PFSK-1 (cell line): Measurements from ENCODE around the gene GRAMD2B.

Source experiments
- FOXP2 ChIP-seq: optimal IDR thresholded peaks from 2 replicates; pipeline ENCODE3; 2011; ENCODE audit warnings: borderline replicate concordance, control low read depth, inconsistent platforms; ENCODE audit not compliant: insufficient read depth; ENCODE audit errors: extremely low read length, extremely low read depth
- POLR2AphosphoS5 ChIP-seq: IDR thresholded peaks from 2 replicates; pipeline ENCODE4 v1.6.1; 2012; ENCODE audit warnings: low read depth, mild to moderate bottlenecking, control low read depth, low read length, moderate library complexity
- REST ChIP-seq, 2 experiments: IDR thresholded peaks; 2 replicates each; pipeline versions ENCODE4 v1.6.1 to v1.8.0; 2011 to 2012; ENCODE audit warnings: low read depth in 2 of 2, low read length in 2 of 2, control low read depth in 1 of 2, inconsistent platforms in 1 of 2, mild to moderate bottlenecking in 1 of 2, moderate library complexity in 1 of 2; ENCODE audit not compliant: insufficient read depth in 1 of 2
- SIN3A ChIP-seq: IDR thresholded peaks from 2 replicates; pipeline ENCODE4 v1.6.1; 2012; ENCODE audit warnings: mild to moderate bottlenecking, low read length, moderate library complexity, borderline replicate concordance; ENCODE audit not compliant: insufficient read depth
- TAF1 ChIP-seq: IDR thresholded peaks from 2 replicates; pipeline ENCODE4 v1.6.1; 2012; ENCODE audit warnings: low read length, control low read depth, borderline replicate concordance; ENCODE audit not compliant: insufficient read depth

The GRAMD2B gene

GRCh38 chr5:126461838-126462237, 38.6 kb downstream of the GRAMD2B start:
- TF ChIP-seq REST (IDR thresholded peaks at IDR 0.05; ENCODE audit: insufficient read depth in 1 of 2, low read depth in 2 of 2, low read length in 2 of 2) (no peak), FOXP2 (no peak), TAF1 (no peak), SIN3A (no peak), POLR2AphosphoS5 (no peak)

GRCh38 chr5:126462239-126463014, 39.2 kb downstream of the GRAMD2B start:
- TF ChIP-seq SIN3A (no peak), FOXP2 (no peak), TAF1 (no peak), REST (IDR thresholded peaks at IDR 0.05; ENCODE audit: insufficient read depth in 1 of 2, low read depth in 2 of 2, low read length in 2 of 2) (no peak), POLR2AphosphoS5 (no peak)

GRCh38 chr5:126464016-126464415, 40.8 kb downstream of the GRAMD2B start:
- TF ChIP-seq TAF1 = no peak
- no peak for TF ChIP-seq SIN3A
- no peak for TF ChIP-seq REST (IDR thresholded peaks at IDR 0.05; ENCODE audit: insufficient read depth in 1 of 2, low read depth in 2 of 2, low read length in 2 of 2)
- no peak for TF ChIP-seq FOXP2
- TF ChIP-seq POLR2AphosphoS5 = no peak

GRCh38 chr5:126464959-126465358, 41.8 kb downstream of the GRAMD2B start:
- no peak for TF ChIP-seq POLR2AphosphoS5
- TF ChIP-seq TAF1 = no peak
- no peak for TF ChIP-seq FOXP2
- TF ChIP-seq SIN3A = no peak
- no peak for TF ChIP-seq REST (IDR thresholded peaks at IDR 0.05; ENCODE audit: insufficient read depth in 1 of 2, low read depth in 2 of 2, low read length in 2 of 2)

- TF ChIP-seq TAF1 = no peak
- TF ChIP-seq POLR2AphosphoS5 = no peak
- no peak for TF ChIP-seq REST (IDR thresholded peaks at IDR 0.05; ENCODE audit: insufficient read depth in 1 of 2, low read depth in 2 of 2, low read length in 2 of 2)
- TF ChIP-seq SIN3A = no peak
- TF ChIP-seq FOXP2 = no peak
These were observed 44.9 kb downstream of the GRAMD2B start for GRCh38 chr5:126468091-126468490.
